AG09309 (cell line): ENCODE data around the gene TNS1.

ENCODE experiments used
- DNase-seq: peaks from one replicate; pipeline ENCODE4 v3.0.0-alpha.2; 2010; ENCODE audit warnings: low read depth
- H3K4me3 ChIP-seq: 2 replicates; pipeline ENCODE4 v1.5.1; 2011; ENCODE audit warnings: mild to moderate bottlenecking, low read depth, low read length, moderate library complexity; ENCODE audit not compliant: control insufficient read depth
- TF ChIP-seq, protein P1 (sequence below): IDR thresholded peaks from 2 replicates; pipeline ENCODE4 v1.5.1; 2011; ENCODE audit warnings: mild to moderate bottlenecking, low read depth, low read length, inconsistent platforms; ENCODE audit not compliant: insufficient read depth, control insufficient read depth; ENCODE audit errors: missing control alignments

Gene TNS1

DNA sequence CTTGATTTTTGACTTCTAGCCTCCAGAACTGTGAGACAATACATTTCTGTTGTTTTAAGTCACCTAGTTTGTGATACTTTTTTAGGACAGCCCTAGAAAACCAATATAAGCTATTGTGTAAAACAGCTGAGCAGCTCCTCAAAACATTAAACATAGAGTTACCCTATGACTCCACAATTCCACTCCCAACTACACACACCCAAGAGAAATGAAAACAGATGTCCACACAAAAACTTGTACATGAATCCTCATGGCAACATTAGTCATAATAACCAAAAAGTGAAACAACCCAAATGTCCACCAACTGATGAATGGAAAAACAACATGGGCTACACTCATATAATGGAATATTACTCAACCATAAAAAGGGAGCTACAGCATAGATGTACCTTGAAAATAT is 32.6 kb downstream of the TNS1 start:
- no peak for DNase-seq
- TF ChIP-seq, protein P1, sequence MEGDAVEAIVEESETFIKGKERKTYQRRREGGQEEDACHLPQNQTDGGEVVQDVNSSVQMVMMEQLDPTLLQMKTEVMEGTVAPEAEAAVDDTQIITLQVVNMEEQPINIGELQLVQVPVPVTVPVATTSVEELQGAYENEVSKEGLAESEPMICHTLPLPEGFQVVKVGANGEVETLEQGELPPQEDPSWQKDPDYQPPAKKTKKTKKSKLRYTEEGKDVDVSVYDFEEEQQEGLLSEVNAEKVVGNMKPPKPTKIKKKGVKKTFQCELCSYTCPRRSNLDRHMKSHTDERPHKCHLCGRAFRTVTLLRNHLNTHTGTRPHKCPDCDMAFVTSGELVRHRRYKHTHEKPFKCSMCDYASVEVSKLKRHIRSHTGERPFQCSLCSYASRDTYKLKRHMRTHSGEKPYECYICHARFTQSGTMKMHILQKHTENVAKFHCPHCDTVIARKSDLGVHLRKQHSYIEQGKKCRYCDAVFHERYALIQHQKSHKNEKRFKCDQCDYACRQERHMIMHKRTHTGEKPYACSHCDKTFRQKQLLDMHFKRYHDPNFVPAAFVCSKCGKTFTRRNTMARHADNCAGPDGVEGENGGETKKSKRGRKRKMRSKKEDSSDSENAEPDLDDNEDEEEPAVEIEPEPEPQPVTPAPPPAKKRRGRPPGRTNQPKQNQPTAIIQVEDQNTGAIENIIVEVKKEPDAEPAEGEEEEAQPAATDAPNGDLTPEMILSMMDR, result no peak
- H3K4me3 ChIP-seq, result no peak overlapping the region

DNA sequence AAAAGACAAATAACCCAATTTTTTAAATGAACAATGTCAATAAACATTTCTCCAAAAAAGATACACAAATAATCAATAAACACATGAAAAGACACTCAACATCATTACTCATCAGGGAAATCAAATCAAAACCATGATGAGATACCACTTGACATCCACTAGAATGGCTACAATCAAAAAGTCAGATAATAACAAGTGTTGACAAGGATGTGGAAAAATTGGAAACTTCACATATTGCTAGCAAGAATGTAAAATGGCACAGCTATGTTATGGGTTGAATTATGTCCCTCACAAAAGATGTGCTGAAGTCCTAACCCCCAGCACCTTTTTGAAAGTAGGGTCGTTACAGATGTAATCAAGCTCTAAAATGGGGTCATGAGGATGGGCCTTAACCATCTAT is 33.2 kb downstream of the TNS1 start:
- DNase-seq, result no peak

DNA sequence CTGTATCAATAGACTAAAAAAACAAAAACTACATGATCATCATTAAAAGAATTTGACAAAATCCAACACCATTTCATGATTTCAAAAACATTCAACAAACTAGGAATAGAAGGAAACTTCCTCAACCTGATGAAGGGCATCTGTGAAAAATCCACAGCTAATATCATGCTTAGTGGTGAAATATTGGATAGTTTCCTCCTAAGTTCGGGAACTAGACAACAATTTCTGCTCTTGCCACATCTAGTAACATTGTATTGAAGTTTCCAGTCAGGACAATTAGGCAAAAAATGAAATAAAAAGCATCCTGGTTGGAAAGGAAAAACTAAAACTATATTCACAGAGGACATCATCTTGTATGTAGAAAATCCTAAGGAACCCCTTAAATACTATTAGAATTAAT is 34.8 kb downstream of the TNS1 start:
- no peak for DNase-seq
- no peak overlapping the region for H3K4me3 ChIP-seq
- TF ChIP-seq, protein P1, result no peak

More for the DNA sequence above, 33.2 kb downstream of the TNS1 start:
- H3K4me3 ChIP-seq, result no peak overlapping the region
- TF ChIP-seq, protein P1, result no peak

DNA sequence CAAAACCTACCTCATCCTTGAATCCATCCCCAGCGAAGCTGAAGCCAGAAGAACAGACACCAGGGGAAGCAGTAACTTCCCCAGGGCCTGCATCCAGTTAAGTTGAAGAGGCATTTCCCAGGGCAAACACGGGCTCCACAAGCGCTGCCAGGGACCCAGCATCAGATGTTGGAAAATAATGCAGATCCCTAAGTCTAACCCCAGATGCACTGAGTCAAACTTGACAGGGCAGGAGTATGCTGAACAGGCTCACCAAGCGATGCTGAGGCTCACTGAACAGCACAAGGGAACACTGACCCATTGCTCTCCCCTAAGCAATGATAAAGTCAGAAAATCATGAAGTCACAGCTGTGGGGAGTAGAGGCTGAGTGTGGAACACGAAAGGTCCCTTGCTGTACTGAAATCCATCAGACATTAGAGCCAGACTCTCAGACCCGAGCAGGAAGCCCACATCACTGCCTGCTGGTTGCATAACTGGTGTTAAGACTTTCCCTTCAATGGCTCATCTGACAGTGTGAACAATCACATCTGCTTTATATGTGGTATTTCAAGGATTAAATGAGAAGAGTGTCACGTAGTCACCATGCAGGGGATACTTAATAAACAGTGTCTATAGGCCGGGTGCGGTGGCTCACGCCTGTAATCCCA is 36.2 kb downstream of the TNS1 start:
- H3K4me3 ChIP-seq, result no peak overlapping the region
- no peak for DNase-seq
- TF ChIP-seq, protein P1, result no peak

DNA sequence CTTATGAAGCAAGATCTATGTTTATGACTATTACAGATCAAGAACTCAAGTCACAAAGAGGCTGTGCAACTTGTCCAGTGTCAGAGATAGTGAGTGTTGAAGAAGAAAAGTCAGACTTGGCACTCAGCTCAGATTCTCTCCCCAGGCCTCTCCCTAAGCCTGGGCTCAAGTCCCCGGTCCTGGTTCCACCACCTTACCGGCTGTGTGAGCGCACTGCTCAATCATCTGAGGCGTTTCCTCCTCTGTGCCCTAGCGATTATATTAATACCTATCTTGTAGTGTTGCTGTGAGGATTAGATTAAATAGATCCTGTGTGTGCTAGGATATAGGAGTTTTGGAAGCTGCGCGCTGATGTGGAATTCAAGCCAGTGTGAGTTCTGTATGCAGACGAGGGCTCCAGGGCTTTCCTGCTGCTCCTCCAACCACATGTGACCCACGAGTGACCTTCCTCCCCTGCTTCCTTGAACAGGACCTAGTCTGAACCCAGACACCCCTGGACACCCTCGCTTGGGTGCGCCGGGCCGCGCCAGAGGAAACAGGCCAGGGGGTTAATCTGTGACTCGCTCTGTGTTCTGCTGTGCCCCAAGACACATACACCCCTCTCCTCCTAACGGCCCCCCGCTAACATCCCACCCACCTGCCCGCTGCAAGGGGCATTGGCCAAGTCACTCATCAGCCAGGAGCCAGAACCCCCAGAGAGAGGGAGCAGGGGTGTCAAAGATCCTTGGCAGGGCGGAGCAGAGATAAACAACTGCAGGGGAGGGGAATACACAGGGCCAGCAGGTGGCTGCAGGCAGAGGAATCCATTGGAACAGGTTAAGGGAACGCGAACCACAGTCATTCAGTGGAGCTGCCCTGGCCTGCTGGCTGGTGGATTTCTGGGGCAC is 38.3 kb downstream of the TNS1 start:
- H3K4me3 ChIP-seq, result no peak overlapping the region
- DNase-seq, result no peak
- TF ChIP-seq, protein P1, result no peak

DNA sequence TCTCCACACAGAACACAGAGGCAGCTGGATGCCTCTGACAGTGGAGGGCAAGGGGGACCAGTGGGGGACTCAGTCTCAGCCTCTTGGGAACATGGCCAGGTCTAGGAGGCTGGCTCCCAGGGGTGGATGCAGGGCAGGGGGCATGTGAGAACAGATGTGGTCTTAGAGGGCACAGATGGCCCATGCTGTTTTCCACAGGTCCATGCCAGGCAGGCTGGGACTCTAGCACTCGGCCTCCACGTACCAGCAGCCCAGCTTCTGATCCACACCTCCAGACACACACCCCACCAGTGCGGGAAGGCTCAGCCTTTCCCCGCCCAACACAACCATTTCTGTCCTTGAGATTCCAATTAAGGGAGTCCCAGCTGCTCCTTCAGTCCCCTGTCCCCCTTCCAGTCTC is 42.4 kb downstream of the TNS1 start:
- DNase-seq, result no peak
- TF ChIP-seq, protein P1, result no peak
- no peak overlapping the region for H3K4me3 ChIP-seq
